ENCODE measurements around the gene PDILT. TPM values are rescaled to one million over a fixed set of nuclear protein-coding genes. Genes with fewer than 3 reads are reported as not detected.
"Not testable (repeated sequence)": the region's sequence is repeated elsewhere in the genome, so short reads cannot be mapped to it uniquely, and the experiment has no call there.

PDILT gene, protein sequence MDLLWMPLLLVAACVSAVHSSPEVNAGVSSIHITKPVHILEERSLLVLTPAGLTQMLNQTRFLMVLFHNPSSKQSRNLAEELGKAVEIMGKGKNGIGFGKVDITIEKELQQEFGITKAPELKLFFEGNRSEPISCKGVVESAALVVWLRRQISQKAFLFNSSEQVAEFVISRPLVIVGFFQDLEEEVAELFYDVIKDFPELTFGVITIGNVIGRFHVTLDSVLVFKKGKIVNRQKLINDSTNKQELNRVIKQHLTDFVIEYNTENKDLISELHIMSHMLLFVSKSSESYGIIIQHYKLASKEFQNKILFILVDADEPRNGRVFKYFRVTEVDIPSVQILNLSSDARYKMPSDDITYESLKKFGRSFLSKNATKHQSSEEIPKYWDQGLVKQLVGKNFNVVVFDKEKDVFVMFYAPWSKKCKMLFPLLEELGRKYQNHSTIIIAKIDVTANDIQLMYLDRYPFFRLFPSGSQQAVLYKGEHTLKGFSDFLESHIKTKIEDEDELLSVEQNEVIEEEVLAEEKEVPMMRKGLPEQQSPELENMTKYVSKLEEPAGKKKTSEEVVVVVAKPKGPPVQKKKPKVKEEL
- total RNA-seq (2021) (not detected in 2 replicates), Bru-seq, nascent RNA (not detected), BruChase-seq, experiment 1, labeled RNA remaining after a 2-hour chase (not detected), BruChase-seq, experiment 2, labeled RNA remaining after a 6-hour chase (not detected)
- long read RNA-seq, result 0 reads

DNA sequence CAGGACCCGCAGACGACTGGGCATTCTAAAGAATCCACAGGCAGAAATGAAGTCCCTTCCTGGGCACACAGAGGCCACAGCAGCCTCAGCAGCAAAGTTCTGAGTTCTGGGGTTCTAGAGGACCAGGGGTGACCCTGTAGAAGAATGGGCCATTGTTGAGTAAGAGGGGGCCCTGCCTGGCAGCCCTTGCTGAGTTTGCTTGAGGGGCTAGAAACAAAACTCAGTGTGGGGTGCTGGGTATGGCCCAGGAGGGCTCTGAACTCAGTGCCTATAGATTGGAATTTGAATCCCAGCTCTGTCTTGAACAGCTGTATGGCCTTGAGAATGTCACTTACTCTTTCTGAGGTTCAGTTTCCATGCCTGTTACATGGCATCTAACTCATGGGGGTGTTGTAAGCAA, at the start of gene PDILT:
PDILT (minus strand) TSS at position 101 of the 400 bp plus-strand sequence. CDS start 5,437 bp downstream, outside the sequence.
- Histone ChIP-seq H3K9me3 (ENCODE audit: low read depth, low read length, poor library complexity, severe bottlenecking) (no peaks in the 10 kb centered on the region), H3K4me3 (ENCODE audit: low read depth, low read length, poor library complexity, severe bottlenecking) (no peak within 1 kb of the TSS), H3K36me3 (ENCODE audit: insufficient read depth, low read length, poor library complexity, severe bottlenecking) (no peaks in the 10 kb centered on the region), H3K27me3 (replicated peaks; ENCODE audit: insufficient read depth, low read depth, low read length, poor library complexity) (no peaks in the 10 kb centered on the region), H3K4me1 (ENCODE audit: insufficient read depth, low read length, poor library complexity, severe bottlenecking) (no peaks in the 10 kb centered on the region), H3K27ac (ENCODE audit: low read depth, low read length, poor library complexity, severe bottlenecking) (no peak within 1 kb of the TSS)
- no peak for DNase-seq (ENCODE audit: low spot score)
- POLR2A ChIA-PET (ENCODE audit: low non-redundant PET), result no interaction called here
- TF ChIP-seq, protein P1, sequence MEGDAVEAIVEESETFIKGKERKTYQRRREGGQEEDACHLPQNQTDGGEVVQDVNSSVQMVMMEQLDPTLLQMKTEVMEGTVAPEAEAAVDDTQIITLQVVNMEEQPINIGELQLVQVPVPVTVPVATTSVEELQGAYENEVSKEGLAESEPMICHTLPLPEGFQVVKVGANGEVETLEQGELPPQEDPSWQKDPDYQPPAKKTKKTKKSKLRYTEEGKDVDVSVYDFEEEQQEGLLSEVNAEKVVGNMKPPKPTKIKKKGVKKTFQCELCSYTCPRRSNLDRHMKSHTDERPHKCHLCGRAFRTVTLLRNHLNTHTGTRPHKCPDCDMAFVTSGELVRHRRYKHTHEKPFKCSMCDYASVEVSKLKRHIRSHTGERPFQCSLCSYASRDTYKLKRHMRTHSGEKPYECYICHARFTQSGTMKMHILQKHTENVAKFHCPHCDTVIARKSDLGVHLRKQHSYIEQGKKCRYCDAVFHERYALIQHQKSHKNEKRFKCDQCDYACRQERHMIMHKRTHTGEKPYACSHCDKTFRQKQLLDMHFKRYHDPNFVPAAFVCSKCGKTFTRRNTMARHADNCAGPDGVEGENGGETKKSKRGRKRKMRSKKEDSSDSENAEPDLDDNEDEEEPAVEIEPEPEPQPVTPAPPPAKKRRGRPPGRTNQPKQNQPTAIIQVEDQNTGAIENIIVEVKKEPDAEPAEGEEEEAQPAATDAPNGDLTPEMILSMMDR (conservative IDR thresholded peaks at IDR 0.05; ENCODE audit: low read depth, low read length), result no peak
- no peak for TF ChIP-seq EZH2 (IDR thresholded peaks at IDR 0.05; ENCODE audit: borderline replicate concordance, low read depth, low read length, poor library complexity, severe bottlenecking)
- intact Hi-C loops (cut with micrococcal nuclease; ENCODE audit: unreplicated experiment), result no loop called here
- no TSS peak for BruUV-seq (replicated peaks)
- CTCF ChIA-PET, result no interaction called here

DNA sequence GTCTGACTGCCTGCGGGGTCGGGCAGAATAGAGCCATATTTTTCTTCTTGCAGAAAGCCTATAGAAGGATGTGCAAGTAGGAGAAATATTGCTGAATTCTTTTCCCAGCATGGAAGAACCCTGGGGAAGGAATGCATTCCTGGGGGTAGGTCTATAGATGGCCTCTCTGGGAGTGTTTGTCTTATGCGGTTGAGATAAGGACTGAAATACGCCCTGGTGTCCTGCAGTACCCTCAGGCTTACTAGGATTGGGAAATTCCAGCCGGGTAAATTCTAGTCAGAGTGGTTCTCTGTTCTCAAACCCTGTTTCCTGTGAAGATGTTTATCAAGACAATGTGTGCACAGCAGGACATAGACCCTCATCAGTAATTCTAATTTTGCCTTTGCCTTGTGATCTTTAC, 49.1 kb upstream of the PDILT start:
- H3K27ac ChIP-seq (ENCODE audit: low read depth, low read length, poor library complexity, severe bottlenecking); H3K36me3 ChIP-seq (ENCODE audit: insufficient read depth, low read length, poor library complexity, severe bottlenecking); H3K4me1 ChIP-seq (ENCODE audit: insufficient read depth, low read length, poor library complexity, severe bottlenecking); BruUV-seq (replicated peaks); CTCF ChIA-PET; DNase-seq (ENCODE audit: low spot score); H3K27me3 ChIP-seq (replicated peaks; ENCODE audit: insufficient read depth, low read depth, low read length, poor library complexity); H3K9me3 ChIP-seq (ENCODE audit: low read depth, low read length, poor library complexity, severe bottlenecking); intact Hi-C loops (cut with micrococcal nuclease; ENCODE audit: unreplicated experiment); POLR2A ChIA-PET (ENCODE audit: low non-redundant PET); H3K4me3 ChIP-seq (ENCODE audit: low read depth, low read length, poor library complexity, severe bottlenecking): not testable (repeated sequence)

DNA sequence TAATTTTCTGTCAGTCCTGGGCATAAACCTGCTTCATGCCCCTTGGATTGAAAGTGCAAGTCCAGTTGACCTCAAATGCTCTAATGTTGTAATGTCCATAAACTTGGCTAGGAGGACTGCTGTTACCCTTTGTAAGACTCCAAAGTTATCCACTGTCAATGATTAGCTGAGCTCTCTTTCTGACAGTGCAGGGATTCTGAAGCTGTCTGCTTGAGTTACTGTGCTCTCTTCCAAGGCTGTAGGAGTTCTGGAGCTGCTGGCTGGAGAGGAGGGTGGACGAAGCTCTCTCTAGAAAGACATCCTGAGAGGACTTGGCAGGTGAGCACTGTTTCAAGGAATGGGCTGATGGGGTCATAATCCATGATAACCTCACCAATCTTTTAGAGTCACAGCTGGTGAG, 46.8 kb upstream of the PDILT start, which contains the start of gene ACSM2A:
ACSM2A (plus strand) TSS at position 158 of the 400 bp plus-strand sequence. CDS start 8,594 bp downstream, outside the sequence.
- POLR2A ChIA-PET (ENCODE audit: low non-redundant PET); CTCF ChIA-PET; H3K9me3 ChIP-seq (ENCODE audit: low read depth, low read length, poor library complexity, severe bottlenecking); H3K27ac ChIP-seq (ENCODE audit: low read depth, low read length, poor library complexity, severe bottlenecking); intact Hi-C loops (cut with micrococcal nuclease; ENCODE audit: unreplicated experiment); H3K4me3 ChIP-seq (ENCODE audit: low read depth, low read length, poor library complexity, severe bottlenecking); H3K27me3 ChIP-seq (replicated peaks; ENCODE audit: insufficient read depth, low read depth, low read length, poor library complexity); H3K4me1 ChIP-seq (ENCODE audit: insufficient read depth, low read length, poor library complexity, severe bottlenecking); H3K36me3 ChIP-seq (ENCODE audit: insufficient read depth, low read length, poor library complexity, severe bottlenecking); BruUV-seq (replicated peaks); DNase-seq (ENCODE audit: low spot score): not testable (repeated sequence)

DNA sequence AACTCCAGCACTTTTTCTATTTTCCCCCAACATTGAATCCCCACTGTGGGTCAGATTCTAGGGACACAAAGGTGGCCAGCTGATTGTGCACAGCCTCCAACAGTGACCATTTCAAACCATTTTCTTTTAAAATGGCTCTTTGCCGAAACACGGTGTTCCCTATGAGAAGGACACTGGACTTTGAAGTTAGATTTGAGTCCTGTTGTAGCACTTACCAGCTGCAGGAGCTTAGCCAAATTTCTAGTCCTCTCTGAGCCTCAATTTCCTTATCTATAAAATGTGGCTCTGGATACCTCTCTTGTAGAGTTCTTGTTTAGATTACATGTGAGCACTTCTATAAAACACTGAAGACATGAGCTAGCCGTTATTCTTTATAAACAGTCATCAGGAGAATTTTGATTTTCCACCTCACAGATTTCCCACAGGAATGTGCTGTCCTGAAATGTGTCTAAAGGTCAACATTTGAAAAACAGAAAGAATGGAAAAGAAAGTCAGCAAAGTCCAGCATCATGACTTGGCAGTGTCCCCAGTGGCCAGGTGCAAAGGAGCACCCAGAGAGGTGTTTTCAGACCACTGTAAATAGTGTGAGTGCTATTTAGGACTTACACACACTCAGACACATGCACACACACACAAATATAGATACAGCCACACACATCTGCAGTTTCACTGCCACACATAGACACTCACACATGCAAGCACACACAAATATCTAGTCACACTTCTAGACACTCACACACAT, 42.3 kb upstream of the PDILT start:
- BruUV-seq (replicated peaks); CTCF ChIA-PET; intact Hi-C loops (cut with micrococcal nuclease; ENCODE audit: unreplicated experiment); H3K27me3 ChIP-seq (replicated peaks; ENCODE audit: insufficient read depth, low read depth, low read length, poor library complexity); H3K27ac ChIP-seq (ENCODE audit: low read depth, low read length, poor library complexity, severe bottlenecking); H3K4me1 ChIP-seq (ENCODE audit: insufficient read depth, low read length, poor library complexity, severe bottlenecking); DNase-seq (ENCODE audit: low spot score); POLR2A ChIA-PET (ENCODE audit: low non-redundant PET); H3K4me3 ChIP-seq (ENCODE audit: low read depth, low read length, poor library complexity, severe bottlenecking); H3K36me3 ChIP-seq (ENCODE audit: insufficient read depth, low read length, poor library complexity, severe bottlenecking); H3K9me3 ChIP-seq (ENCODE audit: low read depth, low read length, poor library complexity, severe bottlenecking): not testable (repeated sequence)

DNA sequence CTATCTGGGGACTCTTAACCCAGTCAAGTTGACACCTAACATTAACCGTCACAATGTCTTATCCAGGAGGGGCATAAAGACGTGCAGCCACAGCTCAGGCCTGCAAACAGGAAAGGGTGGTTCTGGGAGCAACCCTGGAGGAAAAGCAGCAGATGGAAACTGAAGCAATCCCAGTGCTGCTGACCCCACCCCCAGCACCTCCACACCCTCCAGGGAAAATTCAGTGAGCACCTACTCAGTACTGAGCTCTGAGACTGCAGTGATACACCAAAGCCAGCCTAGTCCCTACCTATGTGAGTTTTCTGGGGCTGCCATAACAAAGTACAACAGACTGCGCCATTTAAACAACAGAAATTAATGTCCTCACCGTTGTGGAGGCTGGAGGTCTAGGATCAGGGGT, 37.3 kb upstream of the PDILT start:
- POLR2A ChIA-PET (ENCODE audit: low non-redundant PET), result not testable (repeated sequence)

More for the DNA sequence above, 37.3 kb upstream of the PDILT start:
- intact Hi-C loops (cut with micrococcal nuclease; ENCODE audit: unreplicated experiment); H3K27me3 ChIP-seq (replicated peaks; ENCODE audit: insufficient read depth, low read depth, low read length, poor library complexity); DNase-seq (ENCODE audit: low spot score); H3K36me3 ChIP-seq (ENCODE audit: insufficient read depth, low read length, poor library complexity, severe bottlenecking); BruUV-seq (replicated peaks); H3K4me3 ChIP-seq (ENCODE audit: low read depth, low read length, poor library complexity, severe bottlenecking); H3K27ac ChIP-seq (ENCODE audit: low read depth, low read length, poor library complexity, severe bottlenecking); H3K4me1 ChIP-seq (ENCODE audit: insufficient read depth, low read length, poor library complexity, severe bottlenecking); CTCF ChIA-PET; H3K9me3 ChIP-seq (ENCODE audit: low read depth, low read length, poor library complexity, severe bottlenecking): not testable (repeated sequence)
